ENCODE results near the gene C3.
"Not testable (repeated sequence)": the region's sequence is repeated elsewhere in the genome, so short reads cannot be mapped to it uniquely, and the experiment has no call there.

Gene C3

GRCh38 chr19:6693056-6693471 is 27.4 kb downstream of the C3 start:
- DNase-seq (ENCODE audit: low read depth in 2 of 2) = no peak

GRCh38 chr19:6692027-6692426 is 28.4 kb downstream of the C3 start:
- DNase-seq (ENCODE audit: low read depth in 2 of 2) = no peak

GRCh38 chr19:6691342-6691741 is 29.1 kb downstream of the C3 start:
- DNase-seq (ENCODE audit: low read depth in 2 of 2) = no peak

GRCh38 chr19:6690160-6690885 is 30.1 kb downstream of the C3 start:
- DNase-seq (ENCODE audit: low read depth in 2 of 2) = no peak

- DNase-seq (ENCODE audit: low read depth in 2 of 2) = no peak
Measured at GRCh38 chr19:6687114-6687513, 33.3 kb downstream of the C3 start.

- no peak for DNase-seq (ENCODE audit: low read depth in 2 of 2)
Measured at GRCh38 chr19:6686628-6686975, 33.8 kb downstream of the C3 start.

- no peak for DNase-seq (ENCODE audit: low read depth in 2 of 2)
Measured at GRCh38 chr19:6685962-6686627, 34.4 kb downstream of the C3 start.

GRCh38 chr19:6685482-6685881 is 35.0 kb downstream of the C3 start:
- no peak for DNase-seq (ENCODE audit: low read depth in 2 of 2)

GRCh38 chr19:6683971-6684370 is 36.5 kb downstream of the C3 start:
- DNase-seq (ENCODE audit: low read depth in 2 of 2) = no peak

- DNase-seq (ENCODE audit: low read depth in 2 of 2) = no peak
Measured at GRCh38 chr19:6682607-6683128, 37.8 kb downstream of the C3 start.

GRCh38 chr19:6680141-6680540 is 40.3 kb downstream of the C3 start:
- no peak for DNase-seq (ENCODE audit: low read depth in 2 of 2)

- no peak for DNase-seq (ENCODE audit: low read depth in 2 of 2)
Measured at GRCh38 chr19:6679139-6679538, 41.3 kb downstream of the C3 start.

GRCh38 chr19:6678690-6679109 is 41.8 kb downstream of the C3 start:
- peak; percentile 60 to 71 for DNase-seq (ENCODE audit: low read depth in 2 of 2)

GRCh38 chr19:6677883-6678689 is 42.4 kb downstream of the C3 start:
- peak in 1 of 2 donors; percentile 73 for DNase-seq (ENCODE audit: low read depth in 2 of 2)

GRCh38 chr19:6677495-6677882 is 43.0 kb downstream of the C3 start:
- DNase-seq (ENCODE audit: low read depth in 2 of 2) = no peak

- no peak for DNase-seq (ENCODE audit: low read depth in 2 of 2)
Measured at GRCh38 chr19:6676288-6676687, 44.2 kb downstream of the C3 start.

GRCh38 chr19:6674868-6675305 is 45.6 kb downstream of the C3 start:
- peak; percentile 84 to 89 for DNase-seq (ENCODE audit: low read depth in 2 of 2)

- DNase-seq (ENCODE audit: low read depth in 2 of 2) = not testable (repeated sequence)
Measured at GRCh38 chr19:6674408-6674807, 46.0 kb downstream of the C3 start.

- no peak for DNase-seq (ENCODE audit: low read depth in 2 of 2)
Measured at GRCh38 chr19:6672693-6673290, 47.7 kb downstream of the C3 start.

GRCh38 chr19:6671960-6672359 is 48.5 kb downstream of the C3 start:
- no peak for DNase-seq (ENCODE audit: low read depth in 2 of 2)

GRCh38 chr19:6668691-6669090 is 51.8 kb downstream of the C3 start:
- no peak for DNase-seq (ENCODE audit: low read depth in 2 of 2)

- DNase-seq (ENCODE audit: low read depth in 2 of 2) = peak in 1 of 2 donors; percentile 22
Measured at GRCh38 chr19:6667114-6667627, 53.3 kb downstream of the C3 start.
